ENCODE data around the gene GALNT2. TPM values are rescaled to one million over a fixed set of nuclear protein-coding genes. Genes with fewer than 3 reads are reported as not detected.

The GALNT2 gene
- total and polyA plus RNA-seq, 9 of the 15 experiments (the other 6 are each of a cell fraction or from before 2014, with no cell fraction given), result 1.6 to 106 (median 51.9) TPM

DNA sequence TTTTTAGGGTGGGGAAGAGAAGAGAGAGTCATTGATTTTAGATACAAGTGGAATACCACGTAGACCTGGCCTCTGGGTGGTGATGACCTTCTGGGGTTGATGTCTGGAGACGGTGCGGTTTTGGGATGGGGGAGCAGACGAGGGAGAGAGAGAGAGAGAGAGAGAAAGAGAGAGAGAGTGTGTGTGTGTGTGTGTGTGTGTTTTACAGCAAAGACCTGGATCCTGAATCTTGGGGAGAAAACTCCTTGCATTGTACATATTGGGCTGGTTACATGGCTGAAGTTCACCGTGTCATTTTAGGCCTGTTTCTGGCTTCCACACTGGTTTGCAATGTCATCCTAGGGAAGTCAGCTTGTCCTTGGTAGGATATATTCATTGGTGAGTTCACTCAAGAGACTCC lies 89.0 kb downstream of the GALNT2 start (continued):
- TF ChIP-seq NR4A1 (CRISPR knock-in tag; IDR thresholded peaks at IDR 0.05) (no peak), NR4A1 (tag; IDR thresholded peaks at IDR 0.05) (no peak), HDAC1 (IDR thresholded peaks at IDR 0.05) (peak in 1 of 2 experiments; percentile 71; a peak in 2 of 4 replicates), ZNF354B (CRISPR knock-in tag; IDR thresholded peaks at IDR 0.05) (no peak), ZNF668 (CRISPR knock-in tag; IDR thresholded peaks at IDR 0.05) (no peak), GTF2A2 (tag; IDR thresholded peaks at IDR 0.05) (no peak), JUN (IDR thresholded peaks at IDR 0.05; ENCODE audit: borderline replicate concordance, low read depth, low read length) (no peak), JUN (CRISPR knock-in tag; IDR thresholded peaks at IDR 0.05; ENCODE audit: borderline replicate concordance) (no peak), WHSC1 (IDR thresholded peaks at IDR 0.05; ENCODE audit: low read length) (no peak), KLF6 (CRISPR knock-in tag; IDR thresholded peaks at IDR 0.05; ENCODE audit: borderline replicate concordance) (no peak), SREBF2 (CRISPR knock-in tag; IDR thresholded peaks at IDR 0.05) (no peak), LCOR (CRISPR knock-in tag; IDR thresholded peaks at IDR 0.05) (no peak), HDAC2 (IDR thresholded peaks at IDR 0.05) (peak; percentile 57; the same call in 1 of the 2 replicates)
- TF ChIP-seq, protein P1, sequence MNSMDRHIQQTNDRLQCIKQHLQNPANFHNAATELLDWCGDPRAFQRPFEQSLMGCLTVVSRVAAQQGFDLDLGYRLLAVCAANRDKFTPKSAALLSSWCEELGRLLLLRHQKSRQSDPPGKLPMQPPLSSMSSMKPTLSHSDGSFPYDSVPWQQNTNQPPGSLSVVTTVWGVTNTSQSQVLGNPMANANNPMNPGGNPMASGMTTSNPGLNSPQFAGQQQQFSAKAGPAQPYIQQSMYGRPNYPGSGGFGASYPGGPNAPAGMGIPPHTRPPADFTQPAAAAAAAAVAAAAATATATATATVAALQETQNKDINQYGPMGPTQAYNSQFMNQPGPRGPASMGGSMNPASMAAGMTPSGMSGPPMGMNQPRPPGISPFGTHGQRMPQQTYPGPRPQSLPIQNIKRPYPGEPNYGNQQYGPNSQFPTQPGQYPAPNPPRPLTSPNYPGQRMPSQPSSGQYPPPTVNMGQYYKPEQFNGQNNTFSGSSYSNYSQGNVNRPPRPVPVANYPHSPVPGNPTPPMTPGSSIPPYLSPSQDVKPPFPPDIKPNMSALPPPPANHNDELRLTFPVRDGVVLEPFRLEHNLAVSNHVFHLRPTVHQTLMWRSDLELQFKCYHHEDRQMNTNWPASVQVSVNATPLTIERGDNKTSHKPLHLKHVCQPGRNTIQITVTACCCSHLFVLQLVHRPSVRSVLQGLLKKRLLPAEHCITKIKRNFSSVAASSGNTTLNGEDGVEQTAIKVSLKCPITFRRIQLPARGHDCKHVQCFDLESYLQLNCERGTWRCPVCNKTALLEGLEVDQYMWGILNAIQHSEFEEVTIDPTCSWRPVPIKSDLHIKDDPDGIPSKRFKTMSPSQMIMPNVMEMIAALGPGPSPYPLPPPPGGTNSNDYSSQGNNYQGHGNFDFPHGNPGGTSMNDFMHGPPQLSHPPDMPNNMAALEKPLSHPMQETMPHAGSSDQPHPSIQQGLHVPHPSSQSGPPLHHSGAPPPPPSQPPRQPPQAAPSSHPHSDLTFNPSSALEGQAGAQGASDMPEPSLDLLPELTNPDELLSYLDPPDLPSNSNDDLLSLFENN (IDR thresholded peaks at IDR 0.05; ENCODE audit: low read depth in 2 of 2, low read length in 2 of 2), result no peak
- TF ChIP-seq, protein P2, sequence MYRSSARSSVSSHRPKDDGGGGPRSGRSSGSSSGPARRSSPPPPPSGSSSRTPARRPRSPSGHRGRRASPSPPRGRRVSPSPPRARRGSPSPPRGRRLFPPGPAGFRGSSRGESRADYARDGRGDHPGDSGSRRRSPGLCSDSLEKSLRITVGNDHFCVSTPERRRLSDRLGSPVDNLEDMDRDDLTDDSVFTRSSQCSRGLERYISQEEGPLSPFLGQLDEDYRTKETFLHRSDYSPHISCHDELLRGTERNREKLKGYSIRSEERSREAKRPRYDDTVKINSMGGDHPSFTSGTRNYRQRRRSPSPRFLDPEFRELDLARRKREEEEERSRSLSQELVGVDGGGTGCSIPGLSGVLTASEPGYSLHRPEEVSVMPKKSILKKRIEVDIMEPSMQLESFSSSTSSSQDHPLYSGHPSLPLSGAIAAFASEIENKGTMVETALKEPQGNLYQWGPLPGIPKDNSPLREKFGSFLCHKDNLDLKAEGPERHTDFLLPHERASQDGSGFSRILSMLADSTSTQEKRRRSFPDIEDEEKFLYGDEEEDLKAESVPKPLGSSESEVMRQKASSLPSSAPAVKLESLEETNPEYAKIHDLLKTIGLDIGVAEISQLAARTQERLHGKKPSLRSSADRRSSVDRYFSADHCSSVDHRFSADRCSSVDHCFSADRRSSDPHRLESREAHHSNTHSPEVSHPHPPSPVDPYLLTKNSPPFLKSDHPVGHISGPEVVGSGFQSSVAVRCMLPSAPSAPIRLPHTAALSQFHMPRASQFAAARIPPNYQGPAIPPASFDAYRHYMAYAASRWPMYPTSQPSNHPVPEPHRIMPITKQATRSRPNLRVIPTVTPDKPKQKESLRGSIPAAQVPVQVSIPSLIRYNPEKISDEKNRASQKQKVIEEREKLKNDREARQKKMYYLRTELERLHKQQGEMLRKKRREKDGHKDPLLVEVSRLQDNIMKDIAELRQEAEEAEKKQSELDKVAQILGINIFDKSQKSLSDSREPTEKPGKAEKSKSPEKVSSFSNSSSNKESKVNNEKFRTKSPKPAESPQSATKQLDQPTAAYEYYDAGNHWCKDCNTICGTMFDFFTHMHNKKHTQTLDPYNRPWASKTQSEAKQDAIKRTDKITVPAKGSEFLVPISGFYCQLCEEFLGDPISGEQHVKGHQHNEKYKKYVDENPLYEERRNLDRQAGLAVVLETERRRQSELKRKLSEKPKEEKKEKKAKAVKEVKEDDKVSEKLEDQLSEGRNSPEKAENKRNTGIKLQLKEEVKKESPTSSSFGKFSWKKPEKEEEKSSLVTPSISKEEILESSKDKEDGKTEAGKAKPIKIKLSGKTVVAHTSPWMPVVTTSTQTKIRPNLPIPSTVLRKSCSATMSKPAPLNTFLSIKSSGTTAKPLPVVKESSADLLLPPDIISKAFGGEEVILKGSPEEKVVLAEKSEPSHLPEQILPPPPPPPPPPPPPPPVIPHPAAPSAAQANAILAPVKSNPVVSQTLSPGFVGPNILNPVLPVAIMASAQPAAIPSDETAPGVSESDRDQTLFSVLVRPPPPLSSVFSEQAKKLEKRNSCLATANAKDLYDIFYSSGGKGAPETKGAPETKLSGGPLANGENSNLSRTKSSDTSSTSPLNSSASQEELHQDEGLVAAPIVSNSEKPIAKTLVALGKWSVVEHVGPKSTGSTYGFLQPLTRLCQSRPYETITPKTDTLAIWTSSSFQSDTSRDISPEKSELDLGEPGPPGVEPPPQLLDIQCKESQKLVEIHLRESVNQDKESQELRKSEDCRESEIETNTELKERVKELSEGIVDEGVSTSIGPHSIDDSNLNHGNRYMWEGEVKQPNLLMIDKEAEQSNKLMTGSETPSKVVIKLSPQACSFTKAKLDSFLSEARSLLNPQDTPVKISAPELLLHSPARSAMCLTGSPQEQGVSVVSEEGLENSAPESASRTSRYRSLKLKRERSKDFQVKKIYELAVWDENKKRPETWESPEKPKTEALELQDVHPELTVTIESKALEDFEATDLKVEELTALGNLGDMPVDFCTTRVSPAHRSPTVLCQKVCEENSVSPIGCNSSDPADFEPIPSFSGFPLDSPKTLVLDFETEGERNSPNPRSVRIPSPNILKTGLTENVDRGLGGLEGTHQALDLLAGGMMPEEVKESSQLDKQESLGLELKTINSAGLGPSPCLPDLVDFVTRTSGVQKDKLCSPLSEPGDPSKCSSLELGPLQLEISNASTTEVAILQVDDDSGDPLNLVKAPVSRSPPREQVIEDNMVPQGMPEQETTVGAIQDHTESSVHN (IDR thresholded peaks at IDR 0.05; ENCODE audit: borderline replicate concordance in 1 of 2, low read depth in 1 of 2), result no peak
- TF ChIP-seq, protein P3, sequence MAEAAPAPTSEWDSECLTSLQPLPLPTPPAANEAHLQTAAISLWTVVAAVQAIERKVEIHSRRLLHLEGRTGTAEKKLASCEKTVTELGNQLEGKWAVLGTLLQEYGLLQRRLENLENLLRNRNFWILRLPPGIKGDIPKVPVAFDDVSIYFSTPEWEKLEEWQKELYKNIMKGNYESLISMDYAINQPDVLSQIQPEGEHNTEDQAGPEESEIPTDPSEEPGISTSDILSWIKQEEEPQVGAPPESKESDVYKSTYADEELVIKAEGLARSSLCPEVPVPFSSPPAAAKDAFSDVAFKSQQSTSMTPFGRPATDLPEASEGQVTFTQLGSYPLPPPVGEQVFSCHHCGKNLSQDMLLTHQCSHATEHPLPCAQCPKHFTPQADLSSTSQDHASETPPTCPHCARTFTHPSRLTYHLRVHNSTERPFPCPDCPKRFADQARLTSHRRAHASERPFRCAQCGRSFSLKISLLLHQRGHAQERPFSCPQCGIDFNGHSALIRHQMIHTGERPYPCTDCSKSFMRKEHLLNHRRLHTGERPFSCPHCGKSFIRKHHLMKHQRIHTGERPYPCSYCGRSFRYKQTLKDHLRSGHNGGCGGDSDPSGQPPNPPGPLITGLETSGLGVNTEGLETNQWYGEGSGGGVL (CRISPR knock-in tag; IDR thresholded peaks at IDR 0.05), result no peak

Measured in K562 (cell line).